Measurements from ENCODE around the gene RFX2.
A peak's percentile ranks its signal among the peaks of the same experiment; 100 is the strongest.

The RFX2 gene

GRCh38 chr19:6110360-6110977 is at the start of gene RFX2:
RFX2 (minus strand) TSS chr19:6110500; CDS start chr19:6047496, 63,004 bp downstream.
- Histone ChIP-seq H3K4me3 (ENCODE audit: insufficient read depth, low read length, poor library complexity, severe bottlenecking) (peak within 1 kb of the TSS; percentile 73), H4K20me1 (ENCODE audit: low read depth, low read length) (no peaks in the 10 kb centered on the region), H3K9me3 (ENCODE audit: insufficient read depth, low read length) (no peaks in the 10 kb centered on the region), H3K4me2 (ENCODE audit: low read depth, low read length, poor library complexity, severe bottlenecking) (peak within 1 kb of the TSS; percentile 87), H3K27me3 (ENCODE audit: low read length) (0 out of 2 replicates have a peak, but pooled peaks cover 4% of the 10 kb centered on the region), H3F3A (ENCODE audit: insufficient read depth) (peaks cover 22% of the 10 kb centered on the region), H2AFZ (ENCODE audit: low read depth, low read length, severe bottlenecking) (peak within 1 kb of the TSS; percentile 87), H3K36me3 (ENCODE audit: low read length) (no peaks in the 10 kb centered on the region), H3K9me2 (replicated peaks; ENCODE audit: insufficient read depth, low read length) (no peaks in the 10 kb centered on the region), H3K9ac (ENCODE audit: low read length) (peak within 1 kb of the TSS; percentile 59), H3K79me2 (ENCODE audit: insufficient read depth, low read length) (no peaks in the 10 kb centered on the region), H3K27ac (ENCODE audit: low read depth, low read length) (no peak within 1 kb of the TSS)
- TF ChIP-seq CTCF (IDR thresholded peaks at IDR 0.05; ENCODE audit: insufficient read depth, low read length, poor library complexity, severe bottlenecking) (no peak), EZH2phosphoT487 (conservative IDR thresholded peaks at IDR 0.05; ENCODE audit: low read length) (no peak)

DNA sequence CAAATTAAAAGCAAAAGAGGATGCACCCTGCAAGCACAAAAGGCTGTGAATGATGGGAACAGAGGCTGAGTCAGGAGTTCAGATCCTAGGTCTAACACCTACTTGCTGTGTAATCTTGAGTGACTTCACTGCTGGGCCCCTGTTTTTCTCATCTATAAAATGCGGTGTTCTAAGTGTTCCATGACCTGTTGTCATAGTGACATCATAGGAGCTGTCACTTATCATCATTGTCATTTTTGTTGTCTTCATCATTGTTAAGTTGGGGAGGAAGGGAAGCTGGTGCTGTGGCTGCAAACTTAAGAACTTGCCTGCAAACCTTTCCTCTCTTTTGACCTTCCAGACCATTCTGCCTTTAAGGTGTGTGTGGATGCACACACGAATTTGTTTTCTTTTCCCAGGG is 45.7 kb upstream of the RFX2 start:
- H3K27ac ChIP-seq (ENCODE audit: low read depth, low read length), result no peak overlapping the region
- H3K4me2 ChIP-seq (ENCODE audit: low read depth, low read length, poor library complexity, severe bottlenecking), result no peak overlapping the region
- no peaks in the 10 kb centered on the region for H3K36me3 ChIP-seq (ENCODE audit: low read length)

DNA sequence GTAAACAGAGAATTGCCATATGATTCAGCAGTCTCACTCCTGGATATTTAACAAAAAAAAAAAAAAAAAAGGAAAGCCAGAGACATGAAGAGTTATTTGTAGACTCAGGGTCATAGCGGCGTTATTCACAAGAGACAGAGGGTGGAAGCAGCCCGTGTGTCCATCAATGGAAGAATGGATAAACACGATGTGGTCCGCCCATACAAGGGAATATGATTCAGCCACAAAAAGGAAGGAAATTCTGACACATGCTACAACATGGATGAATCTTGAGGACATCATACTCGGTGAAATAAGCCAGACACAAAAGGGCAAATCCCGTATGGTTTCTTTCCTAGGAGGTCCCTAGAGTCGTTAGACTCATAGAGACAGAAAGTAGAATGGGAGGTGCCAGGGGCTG is 40.0 kb upstream of the RFX2 start:
- no peak overlapping the region for H3K9ac ChIP-seq (ENCODE audit: low read length)
- H4K20me1 ChIP-seq (ENCODE audit: low read depth, low read length), result no peaks in the 10 kb centered on the region
- H3K9me3 ChIP-seq (ENCODE audit: insufficient read depth, low read length), result no peaks in the 10 kb centered on the region
- H3K79me2 ChIP-seq (ENCODE audit: insufficient read depth, low read length), result no peaks in the 10 kb centered on the region
- no peaks in the 10 kb centered on the region for H3K27me3 ChIP-seq (ENCODE audit: low read length)
- no peak overlapping the region for H3K4me3 ChIP-seq (ENCODE audit: insufficient read depth, low read length, poor library complexity, severe bottlenecking)
- H3K36me3 ChIP-seq (ENCODE audit: low read length), result no peaks in the 10 kb centered on the region
- no peaks in the 10 kb centered on the region for H3F3A ChIP-seq (ENCODE audit: insufficient read depth)
- no peak overlapping the region for H3K4me2 ChIP-seq (ENCODE audit: low read depth, low read length, poor library complexity, severe bottlenecking)
- H2AFZ ChIP-seq (ENCODE audit: low read depth, low read length, severe bottlenecking), result no peak overlapping the region
- TF ChIP-seq EZH2phosphoT487 (conservative IDR thresholded peaks at IDR 0.05; ENCODE audit: low read length) (no peak), CTCF (IDR thresholded peaks at IDR 0.05; ENCODE audit: insufficient read depth, low read length, poor library complexity, severe bottlenecking) (no peak)
- H3K9me2 ChIP-seq (replicated peaks; ENCODE audit: insufficient read depth, low read length), result no peaks in the 10 kb centered on the region
- H3K27ac ChIP-seq (ENCODE audit: low read depth, low read length), result no peak overlapping the region

More for the DNA sequence above, 45.7 kb upstream of the RFX2 start:
- Histone ChIP-seq H2AFZ (ENCODE audit: low read depth, low read length, severe bottlenecking) (no peak overlapping the region), H3F3A (ENCODE audit: insufficient read depth) (no peaks in the 10 kb centered on the region), H4K20me1 (ENCODE audit: low read depth, low read length) (no peaks in the 10 kb centered on the region), H3K9ac (ENCODE audit: low read length) (no peak overlapping the region), H3K4me3 (ENCODE audit: insufficient read depth, low read length, poor library complexity, severe bottlenecking) (no peak overlapping the region), H3K9me3 (ENCODE audit: insufficient read depth, low read length) (no peaks in the 10 kb centered on the region), H3K79me2 (ENCODE audit: insufficient read depth, low read length) (no peaks in the 10 kb centered on the region), H3K9me2 (replicated peaks; ENCODE audit: insufficient read depth, low read length) (no peaks in the 10 kb centered on the region), H3K27me3 (ENCODE audit: low read length) (no peaks in the 10 kb centered on the region)
- TF ChIP-seq CTCF (IDR thresholded peaks at IDR 0.05; ENCODE audit: insufficient read depth, low read length, poor library complexity, severe bottlenecking), result no peak
- no peak for TF ChIP-seq EZH2phosphoT487 (conservative IDR thresholded peaks at IDR 0.05; ENCODE audit: low read length)
